ENCODE data around the gene RBPJL. TPM values are rescaled to one million over a fixed set of nuclear protein-coding genes. Genes with fewer than 3 reads are reported as not detected.

The RBPJL gene, protein sequence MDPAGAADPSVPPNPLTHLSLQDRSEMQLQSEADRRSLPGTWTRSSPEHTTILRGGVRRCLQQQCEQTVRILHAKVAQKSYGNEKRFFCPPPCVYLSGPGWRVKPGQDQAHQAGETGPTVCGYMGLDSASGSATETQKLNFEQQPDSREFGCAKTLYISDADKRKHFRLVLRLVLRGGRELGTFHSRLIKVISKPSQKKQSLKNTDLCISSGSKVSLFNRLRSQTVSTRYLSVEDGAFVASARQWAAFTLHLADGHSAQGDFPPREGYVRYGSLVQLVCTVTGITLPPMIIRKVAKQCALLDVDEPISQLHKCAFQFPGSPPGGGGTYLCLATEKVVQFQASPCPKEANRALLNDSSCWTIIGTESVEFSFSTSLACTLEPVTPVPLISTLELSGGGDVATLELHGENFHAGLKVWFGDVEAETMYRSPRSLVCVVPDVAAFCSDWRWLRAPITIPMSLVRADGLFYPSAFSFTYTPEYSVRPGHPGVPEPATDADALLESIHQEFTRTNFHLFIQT
- total RNA-seq: not detected
- long read RNA-seq: 0 reads

DNA sequence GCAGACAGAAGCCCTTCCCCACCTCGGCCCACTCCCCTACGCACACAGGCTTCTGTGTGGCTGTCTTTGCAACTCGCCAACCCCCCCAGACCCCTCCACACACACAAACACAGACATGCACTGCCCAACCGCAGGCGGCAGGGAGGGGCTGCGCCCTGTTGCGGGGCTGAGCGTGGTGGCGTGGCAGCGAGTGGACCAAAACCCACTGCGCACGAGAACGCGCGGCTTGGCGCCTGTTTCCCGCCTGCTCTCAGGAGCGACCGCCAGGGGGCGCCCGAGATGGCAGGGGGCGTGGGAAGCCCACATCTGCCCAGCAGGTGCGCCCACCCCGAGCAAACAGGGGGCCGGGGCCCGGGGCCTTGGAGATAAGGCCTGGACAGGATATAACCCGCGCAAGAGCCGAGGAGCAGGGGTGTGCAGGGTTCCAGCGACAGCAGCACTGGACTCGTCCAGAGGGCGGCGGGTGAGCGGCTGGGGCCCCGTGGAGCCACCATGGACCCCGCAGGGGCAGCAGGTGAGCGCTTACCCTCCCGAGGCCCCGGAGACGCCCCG lies at the start of gene RBPJL:
Gene RBPJL, plus strand, starts transcription at position 410 of the 552 bp plus-strand sequence. Its CDS starts 83 bp downstream, at position 493.
- intact Hi-C loops (cut with DNase I): no loop called here
- DNase-seq (no peak), ATAC-seq (ENCODE audit: poor library complexity) (peak; percentile 18)

DNA sequence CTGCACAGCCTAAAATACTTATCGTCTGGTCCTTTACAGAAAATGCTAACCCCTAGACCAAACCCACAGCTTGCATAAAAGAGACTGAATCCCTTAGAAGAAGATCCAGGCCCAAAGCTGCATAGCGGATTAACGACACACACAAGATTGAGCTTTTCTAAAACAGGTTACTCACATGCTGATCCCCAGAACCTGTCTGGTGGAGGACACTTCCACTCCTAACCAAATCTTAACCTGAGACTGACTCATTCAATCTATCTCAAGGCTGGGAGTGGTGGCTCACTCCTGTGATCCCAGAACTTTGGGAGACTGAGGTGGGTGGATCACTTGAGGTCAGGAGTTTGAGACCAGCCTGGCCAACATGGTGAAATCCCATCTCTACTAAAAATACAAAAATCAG lies 49.5 kb upstream of the RBPJL start:
- intact Hi-C loops (cut with DNase I): no loop called here
- no peak for DNase-seq
- no peak for ATAC-seq (ENCODE audit: poor library complexity)

DNA sequence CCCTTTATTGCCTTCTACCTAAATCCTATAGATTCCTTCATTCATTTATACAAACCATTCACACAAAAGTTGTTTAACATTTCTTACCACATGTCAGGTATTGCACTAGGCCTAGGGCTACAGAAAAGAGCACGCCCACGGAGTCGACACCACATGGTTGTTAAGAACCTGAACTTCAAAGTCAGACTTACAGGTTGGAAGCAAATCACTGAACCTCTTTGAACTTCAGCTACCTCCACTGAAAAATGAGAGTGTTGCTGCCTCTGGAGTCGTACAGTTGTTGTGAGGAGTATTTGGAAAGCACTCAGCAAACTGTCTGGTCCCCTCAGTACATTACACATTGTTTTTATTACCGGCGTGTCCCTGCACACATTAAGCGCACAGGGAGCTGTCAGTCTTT lies 48.9 kb upstream of the RBPJL start:
- ATAC-seq (ENCODE audit: poor library complexity) (no peak), DNase-seq (no peak)
- intact Hi-C loops (cut with DNase I): no loop called here

DNA sequence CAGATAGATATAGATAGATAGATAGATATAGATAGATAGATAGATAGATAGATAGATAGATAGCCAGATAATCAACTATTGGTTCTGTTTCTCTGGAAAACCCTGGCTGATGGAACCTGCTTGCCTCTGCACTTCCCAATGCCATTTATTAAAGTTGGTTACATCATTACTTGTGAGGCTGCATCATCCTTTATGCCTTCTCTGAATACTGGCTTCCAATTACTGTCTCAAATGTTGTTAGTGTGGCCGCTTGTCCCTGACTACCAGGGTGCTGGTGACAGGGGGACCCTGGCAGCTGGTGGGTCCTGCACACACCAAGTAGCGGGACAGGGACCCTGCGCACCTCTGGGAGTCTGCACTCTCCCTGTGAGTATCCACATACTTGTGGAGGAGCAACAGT lies 48.4 kb upstream of the RBPJL start:
- intact Hi-C loops (cut with DNase I): no loop called here
- no peak for DNase-seq
- no peak for ATAC-seq (ENCODE audit: poor library complexity)

DNA sequence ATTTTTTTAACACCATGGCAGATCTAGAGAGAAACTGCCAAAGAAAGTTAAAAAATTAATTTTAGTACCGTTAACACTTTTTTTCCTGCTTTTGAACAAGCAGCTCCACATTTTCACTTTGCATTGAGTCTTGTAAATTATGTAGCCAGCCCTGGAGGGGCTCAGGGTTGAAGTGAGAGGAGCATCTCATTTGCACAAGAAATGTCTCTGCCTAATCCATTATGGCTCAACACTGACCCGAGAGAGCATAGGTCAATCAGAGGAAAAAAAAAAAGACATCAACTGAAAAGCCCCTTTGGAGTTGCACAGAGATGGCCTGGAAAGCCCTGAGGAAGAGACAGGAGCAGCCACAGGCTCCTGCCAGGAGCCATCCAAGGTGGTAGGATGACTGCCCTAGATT lies 48.0 kb upstream of the RBPJL start:
- DNase-seq: no peak
- intact Hi-C loops (cut with DNase I): no loop called here
- ATAC-seq (ENCODE audit: poor library complexity): no peak

DNA sequence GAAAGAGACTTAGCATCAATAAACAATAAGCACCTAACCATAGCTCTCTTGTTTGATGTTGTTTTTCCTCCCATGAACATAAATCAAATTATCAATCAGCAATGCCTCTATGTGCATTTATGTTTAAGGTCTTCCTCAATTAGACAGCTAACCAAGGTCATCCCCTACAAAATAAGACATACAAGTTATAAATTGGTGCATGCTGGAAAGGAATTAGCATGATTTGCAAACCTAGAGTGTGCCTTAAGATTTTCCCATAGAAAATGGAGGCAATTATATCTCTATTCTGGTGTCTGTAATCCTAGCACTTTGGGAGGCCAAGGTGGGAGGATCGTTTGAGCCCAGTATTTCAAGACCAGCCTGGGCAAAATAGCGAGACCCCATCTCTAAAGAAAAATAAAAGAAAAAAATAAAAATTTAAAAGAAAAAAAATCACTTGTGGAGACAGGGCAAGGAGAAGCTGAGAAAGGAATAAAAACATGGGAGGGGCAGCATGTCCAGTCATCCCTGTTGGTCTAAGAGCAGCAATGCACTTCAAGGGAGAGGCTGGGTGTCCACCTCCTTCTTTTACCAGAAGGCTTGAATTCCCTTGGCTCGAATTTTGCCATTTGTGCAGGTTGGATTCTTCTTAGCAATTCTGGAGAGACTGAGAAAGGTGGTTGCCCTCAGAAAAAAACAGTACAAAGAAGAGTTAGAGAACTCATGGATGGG lies 42.9 kb upstream of the RBPJL start:
- intact Hi-C loops (cut with DNase I): no loop called here
- ATAC-seq (ENCODE audit: poor library complexity): no peak
- DNase-seq: no peak

DNA sequence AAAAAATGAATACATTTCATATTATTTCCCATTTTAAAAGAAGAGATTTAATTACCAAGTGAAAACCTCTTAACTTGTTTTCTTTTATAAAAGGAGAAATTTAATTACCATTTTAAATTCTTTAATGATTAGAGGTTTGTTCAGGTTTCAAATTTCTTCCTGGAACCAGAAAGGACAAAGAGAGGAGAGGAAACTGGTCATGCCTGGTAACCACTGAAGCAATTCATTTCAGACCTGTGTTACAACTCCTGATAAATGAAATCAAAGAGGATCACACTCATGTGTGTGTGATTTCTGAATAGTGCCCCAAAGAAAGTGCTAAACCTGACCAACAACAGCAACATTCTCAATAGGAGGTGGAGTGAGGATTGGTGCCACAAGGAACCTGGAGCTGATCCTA lies 39.7 kb upstream of the RBPJL start:
- DNase-seq (no peak), ATAC-seq (ENCODE audit: poor library complexity) (no peak)
- intact Hi-C loops (cut with DNase I): no loop called here

DNA sequence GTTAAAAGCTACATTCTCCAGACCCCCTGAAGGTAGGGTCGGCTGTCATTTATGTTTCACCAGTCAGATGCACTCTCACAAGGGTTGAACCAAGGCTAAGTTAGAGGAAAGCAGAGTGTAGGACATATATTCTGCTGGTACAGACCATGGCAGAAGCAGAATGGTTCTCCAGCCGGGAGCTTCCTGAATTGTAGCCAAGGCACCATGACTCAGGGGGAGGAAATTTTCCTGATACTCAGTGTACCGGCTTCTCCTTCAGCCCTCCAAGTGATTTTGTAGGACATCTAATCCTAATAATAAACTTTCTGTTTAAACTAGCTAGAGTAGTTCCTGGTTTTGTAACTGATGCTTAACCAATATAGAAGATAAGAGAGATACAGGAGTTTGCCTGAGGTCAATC lies 38.1 kb upstream of the RBPJL start:
- DNase-seq (no peak), ATAC-seq (ENCODE audit: poor library complexity) (no peak)
- intact Hi-C loops (cut with DNase I): no loop called here

DNA sequence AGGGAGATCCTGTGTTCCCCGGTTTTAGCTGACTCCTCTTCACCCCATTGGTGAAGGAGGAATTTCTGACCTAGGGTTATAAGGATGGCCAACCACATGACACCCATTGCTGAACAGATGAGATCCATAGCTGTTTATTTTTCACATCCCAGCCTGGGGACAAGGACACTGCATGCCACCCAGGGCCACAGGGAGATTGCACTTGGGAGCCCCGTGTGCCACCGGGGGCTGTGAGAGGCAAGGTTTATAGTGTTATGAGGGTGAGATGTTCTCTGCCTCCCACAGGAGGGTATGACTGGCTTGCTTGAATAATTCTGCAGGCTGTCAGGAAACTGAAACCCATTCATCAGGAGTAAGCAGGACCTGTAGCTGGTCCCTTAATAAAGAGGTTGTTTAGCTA lies 37.6 kb upstream of the RBPJL start:
- intact Hi-C loops (cut with DNase I): no loop called here
- no peak for DNase-seq
- no peak for ATAC-seq (ENCODE audit: poor library complexity)

DNA sequence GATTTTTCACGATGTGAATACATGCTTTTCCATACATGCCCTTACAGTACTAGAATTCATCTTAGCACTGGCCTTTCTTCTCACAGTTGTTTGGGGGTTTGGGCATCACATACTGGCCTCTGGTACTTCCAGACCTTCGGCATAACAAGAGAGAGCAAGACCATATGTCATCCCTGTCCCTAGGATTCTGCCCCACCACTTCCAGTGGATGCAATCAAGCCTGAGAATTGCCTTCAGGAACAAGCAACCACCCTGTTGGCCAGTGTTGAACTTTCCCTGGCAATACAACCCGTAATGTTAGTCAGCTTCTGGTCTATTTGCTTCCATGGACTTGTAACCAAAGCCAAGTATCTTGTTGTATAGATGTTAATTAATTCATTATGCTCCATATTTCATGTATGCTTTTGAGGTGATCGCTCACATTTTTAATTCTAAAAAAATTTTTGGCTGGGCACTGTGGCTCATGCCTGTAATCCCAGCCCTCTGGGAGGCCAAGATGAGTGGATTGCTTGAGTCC lies 36.8 kb upstream of the RBPJL start:
- no peak for ATAC-seq (ENCODE audit: poor library complexity)
- intact Hi-C loops (cut with DNase I): no loop called here
- no peak for DNase-seq

DNA sequence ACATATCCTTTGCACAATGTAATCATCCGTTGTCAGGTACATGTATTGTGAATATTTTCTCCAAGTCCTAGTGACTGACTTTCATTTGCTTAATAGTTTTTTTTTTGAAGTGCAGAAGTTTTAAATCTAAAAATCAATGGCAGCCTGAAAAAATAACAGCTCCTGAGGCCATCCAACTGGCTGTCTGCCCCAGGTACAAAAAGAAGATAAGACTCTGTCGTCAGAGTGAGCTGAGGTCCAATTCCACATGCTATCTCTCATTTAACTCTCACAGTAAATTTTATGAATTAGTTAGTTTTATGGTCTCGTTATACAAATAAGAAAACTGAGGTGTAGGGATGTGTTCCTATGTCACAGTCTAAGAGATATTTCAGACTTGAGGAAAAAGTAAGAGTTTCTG lies 31.3 kb upstream of the RBPJL start:
- intact Hi-C loops (cut with DNase I): no loop called here
- DNase-seq (no peak), ATAC-seq (ENCODE audit: poor library complexity) (no peak)

DNA sequence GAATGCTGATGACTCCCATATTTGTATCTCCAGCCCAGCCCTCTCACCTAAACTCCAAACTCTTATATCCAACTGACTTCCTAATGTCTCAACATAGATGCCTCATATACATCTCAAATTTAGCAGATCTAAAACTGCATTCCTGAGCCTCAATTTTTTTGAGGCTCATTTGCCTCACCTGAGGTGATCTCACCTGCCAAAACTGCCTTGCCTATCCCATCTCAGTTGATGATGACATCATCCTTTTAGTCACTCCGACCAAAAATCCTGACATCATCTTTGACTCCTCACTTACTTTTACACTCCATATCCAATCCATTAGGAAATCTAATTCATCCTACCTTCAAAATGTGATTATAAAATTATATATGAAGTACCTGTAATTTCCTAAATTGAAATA lies 26.6 kb upstream of the RBPJL start:
- no peak for ATAC-seq (ENCODE audit: poor library complexity)
- DNase-seq: no peak
- intact Hi-C loops (cut with DNase I): no loop called here

DNA sequence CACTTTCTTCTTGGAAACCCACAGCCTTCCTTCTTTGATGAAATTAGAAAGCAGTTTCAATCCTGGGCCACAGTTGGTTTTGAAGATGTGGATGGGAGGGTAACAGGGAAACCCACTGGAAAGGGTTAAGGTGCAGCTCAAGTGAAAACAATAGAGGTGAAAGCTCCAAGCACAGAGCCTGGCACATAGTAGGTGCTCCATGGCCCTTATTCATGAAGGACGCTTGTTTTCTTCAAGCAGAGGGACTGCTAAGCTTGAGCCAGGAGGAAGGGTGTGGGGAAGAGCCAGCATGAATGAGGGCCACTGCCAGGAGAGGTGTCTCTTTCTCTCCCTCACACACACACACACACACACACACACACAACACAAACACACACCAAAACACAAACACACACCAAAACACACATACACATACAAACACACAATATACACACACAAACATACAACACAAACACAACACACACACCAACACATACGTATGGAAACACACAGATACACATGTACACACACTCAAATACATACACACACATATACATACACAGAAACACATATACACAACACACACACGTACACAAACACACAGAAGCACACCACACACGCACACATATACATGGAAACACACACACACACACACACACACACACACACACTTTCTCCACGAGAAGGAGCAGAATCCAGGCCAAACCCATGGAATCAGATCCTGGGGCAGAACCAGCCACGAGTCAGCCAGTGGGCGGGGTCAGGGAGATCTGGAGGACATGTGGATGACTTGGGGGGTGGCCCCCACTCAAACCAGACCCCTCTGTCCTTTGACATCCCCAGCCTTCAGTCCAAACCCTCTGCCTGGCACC lies 23.7 kb upstream of the RBPJL start:
- no peak for ATAC-seq (ENCODE audit: poor library complexity)

DNA sequence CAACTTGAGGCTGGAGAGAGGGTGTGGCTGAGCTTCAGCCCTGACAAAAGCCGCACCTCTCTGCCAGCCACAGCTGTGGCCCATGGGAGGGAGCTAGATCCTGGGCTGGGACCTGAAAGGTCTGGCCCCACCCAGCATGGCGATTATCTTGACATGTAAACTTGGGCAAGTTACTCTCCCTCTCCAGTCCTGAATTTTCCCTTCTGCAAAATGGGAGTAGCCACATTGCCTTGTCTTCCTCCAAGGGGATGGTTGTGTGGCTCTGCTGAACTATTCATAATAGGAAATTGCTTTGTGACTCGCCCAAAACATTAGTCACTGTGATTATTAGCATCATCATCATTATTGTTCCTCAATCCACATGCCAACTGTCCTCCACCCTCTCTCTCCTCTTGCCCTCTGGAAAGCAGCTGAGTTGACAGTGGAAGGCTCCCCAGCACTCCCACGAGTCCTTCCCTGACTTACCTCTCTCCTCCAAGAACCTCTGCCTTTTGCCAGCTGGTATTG lies 23.0 kb upstream of the RBPJL start:
- DNase-seq (no peak), ATAC-seq (ENCODE audit: poor library complexity) (no peak)
- intact Hi-C loops (cut with DNase I): no loop called here

More for the DNA sequence above, 23.7 kb upstream of the RBPJL start:
- intact Hi-C loops (cut with DNase I): no loop called here
- DNase-seq: no peak

DNA sequence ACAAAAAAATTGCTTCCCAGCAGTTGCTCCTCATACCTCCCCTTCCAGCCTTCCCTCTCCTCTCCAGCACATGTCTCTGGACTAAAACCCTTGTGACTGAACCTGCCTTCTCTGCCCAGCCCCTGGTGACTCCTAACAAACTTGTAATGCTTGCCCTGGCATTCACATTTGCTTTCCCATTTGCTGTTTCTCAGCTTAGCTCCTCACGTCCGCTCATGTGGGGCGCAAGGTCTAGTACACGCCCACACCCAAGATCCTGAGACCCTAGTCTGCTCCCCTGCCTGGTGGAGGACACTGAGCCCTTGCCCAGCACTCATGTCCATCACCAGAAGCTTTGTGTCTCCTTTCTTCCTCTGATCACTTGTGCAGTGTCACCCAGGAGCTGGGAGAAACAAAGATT lies 18.3 kb upstream of the RBPJL start:
- ATAC-seq (ENCODE audit: poor library complexity) (no peak), DNase-seq (no peak)
- intact Hi-C loops (cut with DNase I): no loop called here

DNA sequence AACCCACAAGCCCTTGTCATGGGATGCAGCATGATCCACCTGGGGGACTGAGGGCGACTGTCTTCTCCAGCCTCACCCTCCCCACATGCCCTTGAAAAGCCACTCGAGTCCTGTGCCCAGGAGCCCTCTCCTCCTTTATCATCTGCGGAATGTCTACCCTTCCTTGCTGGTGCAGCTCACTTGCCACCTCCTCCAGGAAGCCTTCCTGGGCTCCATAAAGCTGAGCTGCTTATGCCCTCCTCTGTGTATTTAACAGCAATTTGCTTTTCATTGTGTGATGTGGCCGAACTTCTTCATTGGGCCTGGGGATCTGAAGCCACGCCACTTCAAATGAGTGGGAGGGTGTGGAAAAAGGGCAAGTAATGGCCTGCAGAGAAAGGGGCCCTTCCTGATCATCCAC lies 17.8 kb upstream of the RBPJL start:
- intact Hi-C loops (cut with DNase I): no loop called here
- no peak for DNase-seq
- ATAC-seq (ENCODE audit: poor library complexity): no peak

DNA sequence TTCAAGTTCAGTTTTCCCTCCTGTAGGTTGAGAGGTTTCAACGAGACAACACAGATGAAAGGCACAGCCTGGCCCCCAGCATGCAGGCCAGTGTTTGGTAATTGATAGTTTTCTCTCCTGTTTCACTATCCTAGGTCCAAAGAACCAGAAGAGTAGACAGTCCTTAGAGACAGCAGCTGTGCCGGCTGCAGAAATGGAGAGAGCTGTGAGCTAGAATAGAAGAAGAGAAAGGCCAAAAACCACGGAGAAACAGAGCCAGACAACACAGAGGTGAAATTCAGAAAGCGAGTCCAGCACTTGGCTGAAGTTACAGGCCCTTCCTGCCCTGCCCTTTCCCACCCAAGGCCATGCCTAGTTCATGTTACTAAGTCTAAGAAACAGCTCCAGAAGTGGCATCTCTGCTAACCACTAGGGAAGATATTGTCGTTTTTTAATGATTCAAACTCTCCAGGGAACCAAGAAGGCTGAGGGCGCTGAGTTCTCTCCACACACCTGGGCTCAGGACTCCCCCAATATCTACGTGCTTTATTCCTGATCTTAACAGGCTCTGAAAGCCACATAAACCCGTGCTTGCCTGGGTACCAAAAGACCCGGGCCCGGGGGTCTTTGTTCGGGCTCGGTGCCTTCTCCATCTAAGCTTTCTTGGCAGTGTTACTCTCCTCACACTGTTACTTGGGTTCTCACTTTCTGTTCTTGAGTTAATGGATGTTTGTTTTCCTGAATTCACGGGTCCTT lies 16.5 kb upstream of the RBPJL start:
- intact Hi-C loops (cut with DNase I): loop anchor here (5.0 to 10.0 kb wide), 2 partner anchors 193 to 275 kb away; no protein-coding TSS in a partner anchor

More for the DNA sequence above, 16.5 kb upstream of the RBPJL start:
- DNase-seq (no peak), ATAC-seq (ENCODE audit: poor library complexity) (no peak)

Measured in Right ventricle myocardium superior (tissue), 1 donor.